Activated effector memory CD4-positive, alpha-beta T cell treated with Interleukin-2 at 50 U/mL for 16 hours (primary cell): Measurements from ENCODE around the gene ATF1.
"Not testable (repeated sequence)": the region's sequence is repeated elsewhere in the genome, so short reads cannot be mapped to it uniquely, and the experiment has no call there.

Experiments
- DNase-seq: peaks from one replicate; pipeline ENCODE4 v3.0.0-alpha.2; 2020

ATF1 gene

DNA sequence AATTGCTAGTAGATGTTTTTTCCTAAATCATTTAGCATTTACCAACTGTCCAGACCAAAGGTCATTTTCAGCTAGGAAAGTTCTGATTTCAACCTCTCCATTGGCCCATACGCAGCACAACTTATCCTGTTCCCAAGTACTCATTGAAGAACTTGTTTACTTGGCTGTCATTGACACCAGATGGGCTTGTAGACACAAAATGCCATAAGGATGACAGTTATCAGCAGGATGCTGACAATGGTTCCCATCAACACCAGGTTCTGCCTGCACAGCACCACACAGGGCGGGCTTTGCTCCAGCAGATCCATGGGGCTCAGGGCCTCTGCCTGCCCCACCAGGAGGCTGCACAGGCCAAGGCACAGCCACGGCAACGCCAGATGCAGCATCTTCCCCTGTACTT lies 42.3 kb downstream of the ATF1 start:
- no peak for DNase-seq

GRCh38 chr12:50809131-50809530 lies 45.2 kb downstream of the ATF1 start:
- not testable (repeated sequence) for DNase-seq

- not testable (repeated sequence) for DNase-seq
These were observed 51.0 kb downstream of the ATF1 start for GRCh38 chr12:50814921-50815320.

GRCh38 chr12:50820177-50820576 lies 56.3 kb downstream of the ATF1 start:
- no peak for DNase-seq

DNA sequence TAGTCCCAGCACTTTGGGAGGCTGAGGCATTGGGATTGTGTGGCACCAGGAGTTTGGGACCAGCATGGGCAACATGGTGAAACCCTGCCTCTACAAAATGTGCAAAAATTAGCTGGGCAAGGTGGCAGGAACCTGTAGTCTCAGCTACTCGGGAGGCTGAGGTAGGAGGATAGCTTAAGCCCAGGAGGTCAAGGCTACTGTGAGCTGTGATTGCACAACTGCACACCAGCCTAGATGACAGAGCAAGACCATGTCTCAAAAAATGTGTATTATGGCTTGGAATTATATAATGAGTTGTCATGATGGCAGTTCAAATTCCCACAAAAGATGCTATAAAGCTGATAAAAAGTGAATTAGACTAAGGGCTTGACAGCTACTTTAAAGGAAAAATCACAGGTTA lies 58.2 kb downstream of the ATF1 start:
- no peak for DNase-seq

GRCh38 chr12:50823724-50824123 lies 59.8 kb downstream of the ATF1 start:
- DNase-seq, result not testable (repeated sequence)

- DNase-seq, result no peak
These were observed 61.0 kb downstream of the ATF1 start for GRCh38 chr12:50824914-50825313.

DNA sequence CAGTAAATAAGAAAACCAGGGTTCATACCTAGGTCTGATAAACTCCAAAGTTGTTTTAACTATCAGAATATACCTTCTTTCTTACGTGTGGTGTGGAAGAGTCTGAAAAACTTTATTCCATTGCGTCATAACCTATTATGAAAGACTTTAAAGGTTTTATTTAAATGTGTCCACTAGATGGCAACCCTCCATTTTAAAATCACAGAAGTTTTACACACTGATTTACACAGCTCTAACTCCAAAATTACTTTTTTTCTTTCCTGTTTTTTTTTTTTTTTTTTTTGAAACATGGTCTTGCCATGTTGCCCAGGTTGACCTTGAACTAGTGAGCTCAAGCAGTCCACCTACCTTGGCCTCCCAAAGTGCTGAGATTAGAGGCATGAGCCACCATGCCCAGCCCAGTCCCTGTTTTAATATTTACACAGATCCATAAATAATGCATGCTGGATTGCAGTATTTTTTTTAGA lies 61.5 kb downstream of the ATF1 start:
- no peak for DNase-seq

GRCh38 chr12:50828121-50828520 lies 64.2 kb downstream of the ATF1 start:
- DNase-seq, result no peak

GRCh38 chr12:50828886-50829285 lies 65.0 kb downstream of the ATF1 start:
- no peak for DNase-seq

DNA sequence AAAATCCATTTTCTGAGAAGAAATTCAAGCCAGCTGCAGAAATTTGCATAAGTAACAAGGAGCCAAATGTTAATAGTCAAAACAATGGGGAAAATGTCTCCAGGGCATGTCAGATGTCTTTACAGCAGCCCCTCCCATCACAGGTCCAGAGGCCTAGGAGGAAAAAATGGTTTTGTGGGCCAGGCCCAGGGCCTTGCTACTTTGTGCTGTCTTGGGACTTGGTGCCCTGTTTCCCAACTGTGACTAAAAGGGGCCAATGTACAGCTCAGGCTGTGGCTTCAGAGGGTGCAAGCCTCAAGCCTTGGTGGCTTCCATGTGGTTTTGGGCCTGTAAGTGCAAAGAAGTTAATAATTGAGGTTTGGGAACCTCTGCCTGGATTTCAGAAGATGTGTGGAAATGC lies 69.9 kb downstream of the ATF1 start:
- DNase-seq, result not testable (repeated sequence)

GRCh38 chr12:50839042-50839441 lies 75.1 kb downstream of the ATF1 start:
- DNase-seq, result no peak

DNA sequence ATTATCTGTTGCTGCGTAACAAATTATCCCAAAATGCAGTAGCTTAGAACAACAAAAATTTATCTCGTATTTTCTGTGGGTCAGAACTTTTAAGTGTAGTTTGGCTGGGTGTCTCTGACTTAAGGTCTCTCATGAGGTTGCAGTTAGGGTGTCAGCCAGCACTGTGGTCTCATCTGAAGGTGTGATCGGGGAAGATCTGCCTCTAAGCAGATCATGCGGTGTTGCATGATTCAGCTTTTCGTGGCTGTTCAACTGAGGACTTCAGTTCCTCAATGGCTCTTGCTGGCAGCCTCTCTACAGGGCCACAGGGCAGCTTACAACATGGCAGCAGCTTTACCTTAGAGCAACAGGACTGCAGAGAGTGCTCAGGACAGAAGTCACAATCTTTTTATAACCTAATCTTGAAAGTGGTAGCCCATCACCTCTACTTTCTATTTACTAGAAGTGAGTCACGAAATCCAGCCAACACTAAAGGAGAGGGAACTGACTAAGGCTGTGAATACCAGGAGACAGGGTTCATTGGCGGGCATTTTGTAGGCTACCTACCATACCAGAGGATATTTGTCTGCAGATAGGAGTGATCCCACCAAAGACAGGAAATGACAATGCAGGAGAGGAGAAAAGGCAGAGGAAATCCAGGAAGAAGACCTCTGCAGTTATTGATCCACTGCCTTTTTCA lies 77.0 kb downstream of the ATF1 start:
- no peak for DNase-seq

DNA sequence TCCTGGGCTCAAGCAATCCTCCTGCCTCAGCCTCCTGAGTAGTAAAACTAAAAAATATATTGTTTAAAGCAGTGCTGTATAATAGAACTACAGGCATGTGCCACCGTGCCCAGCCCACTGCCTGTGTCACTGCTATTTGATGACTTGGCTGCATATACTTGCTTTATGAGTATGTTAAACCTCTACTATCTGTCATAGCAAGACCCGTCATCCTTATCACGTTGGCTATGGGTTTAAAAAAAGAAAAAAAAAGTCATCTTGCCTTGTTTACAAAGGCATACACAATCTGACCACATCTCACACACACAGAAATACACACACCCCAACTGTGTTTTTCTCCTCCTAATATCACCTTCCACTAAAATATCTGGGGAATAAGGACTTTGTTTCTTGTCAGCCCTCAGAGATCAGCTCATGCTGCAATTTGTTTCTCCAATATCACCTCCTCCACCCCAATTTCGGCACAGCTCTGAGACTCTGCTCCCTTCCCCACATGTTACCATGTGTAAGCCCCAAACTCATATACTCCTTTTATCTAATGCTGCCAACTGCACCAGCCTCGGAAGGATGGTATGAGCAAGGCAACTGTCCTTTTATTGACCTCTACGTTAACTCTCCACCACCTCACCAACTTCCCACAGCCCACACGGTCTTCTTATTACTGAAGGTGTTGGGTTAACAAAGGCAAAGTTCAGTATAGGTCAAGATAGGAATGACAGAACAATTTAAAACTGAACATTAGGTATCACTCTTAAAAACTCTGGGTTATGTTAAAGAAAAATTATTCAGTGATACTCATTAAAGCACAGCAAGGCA lies 78.0 kb downstream of the ATF1 start:
- DNase-seq, result no peak

DNA sequence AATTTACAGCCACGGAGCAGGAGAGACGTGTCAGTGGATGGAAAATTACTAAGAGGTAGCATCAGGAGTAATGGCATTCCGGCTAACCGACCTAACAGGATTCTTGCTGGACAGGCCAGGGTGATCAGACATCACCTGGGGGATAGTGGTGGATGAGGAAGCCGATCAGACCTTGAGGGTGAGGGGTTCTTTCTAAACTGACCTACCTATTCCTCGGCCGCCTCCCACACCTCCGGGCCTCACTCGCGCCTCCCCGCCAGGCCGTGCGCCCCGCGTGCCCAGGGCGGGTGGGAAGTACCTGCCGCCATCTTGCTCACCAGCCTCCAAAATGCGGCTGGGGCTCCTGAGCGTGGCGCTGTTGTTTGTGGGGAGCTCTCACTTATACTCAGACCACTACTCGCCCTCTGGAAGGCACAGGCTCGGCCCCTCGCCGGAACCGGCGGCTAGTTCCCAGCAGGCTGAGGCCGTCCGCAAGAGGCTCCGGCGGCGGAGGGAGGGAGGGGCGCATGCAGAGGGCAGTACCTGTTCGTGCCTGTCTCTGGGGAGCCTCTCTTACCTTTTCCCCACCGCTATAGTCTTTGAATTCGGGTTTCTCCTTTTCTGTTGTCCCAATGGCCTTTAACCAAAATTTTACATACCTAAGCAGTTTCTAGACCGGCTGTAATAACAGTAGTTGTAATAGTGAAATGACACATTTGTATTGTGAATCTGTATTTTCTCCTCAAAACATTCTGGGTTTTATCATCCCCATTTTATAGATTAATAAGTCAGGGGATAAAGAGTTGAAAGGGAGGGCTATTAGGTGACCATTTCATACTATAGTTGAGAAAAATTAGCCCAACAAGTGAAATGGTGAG lies 79.0 kb downstream of the ATF1 start, which contains the start of gene TMPRSS12:
Gene TMPRSS12, plus strand, starts transcription at position 290 of the 857 bp plus-strand sequence. Its CDS starts 39 bp downstream, at position 329.
- DNase-seq, result no peak

DNA sequence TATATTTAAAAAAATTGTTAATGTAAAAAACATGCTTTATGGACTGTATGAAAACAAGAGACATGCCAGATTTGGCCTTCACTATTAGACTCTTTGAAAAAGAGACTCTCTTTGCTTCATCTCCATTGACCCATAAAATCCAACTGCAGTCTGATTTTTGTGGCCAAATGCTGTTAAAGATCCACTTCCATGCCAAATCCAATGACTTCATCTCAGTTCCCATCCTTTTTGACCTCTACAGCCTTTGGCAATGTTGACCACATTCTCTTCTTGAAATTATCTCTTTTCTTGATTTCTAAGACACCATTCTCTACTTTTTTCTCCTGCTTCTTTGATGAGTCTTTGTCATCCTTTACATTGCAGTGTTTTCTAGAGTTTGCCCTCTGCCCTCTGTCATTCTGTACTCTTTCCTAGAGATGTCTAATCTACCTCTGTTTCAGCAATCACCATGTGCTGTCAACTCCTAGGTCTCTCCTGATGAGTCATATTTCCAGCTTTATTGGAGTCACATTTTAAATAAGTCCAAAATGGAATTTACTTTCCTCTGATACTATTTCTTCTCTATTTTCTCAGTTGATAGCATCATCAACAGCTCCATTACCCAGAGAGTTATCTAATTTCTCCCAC lies 81.2 kb downstream of the ATF1 start:
- no peak for DNase-seq

- no peak for DNase-seq
These were observed 85.1 kb downstream of the ATF1 start for GRCh38 chr12:50848963-50849362.

- not testable (repeated sequence) for DNase-seq
These were observed 91.3 kb downstream of the ATF1 start for GRCh38 chr12:50855218-50855617.

DNA sequence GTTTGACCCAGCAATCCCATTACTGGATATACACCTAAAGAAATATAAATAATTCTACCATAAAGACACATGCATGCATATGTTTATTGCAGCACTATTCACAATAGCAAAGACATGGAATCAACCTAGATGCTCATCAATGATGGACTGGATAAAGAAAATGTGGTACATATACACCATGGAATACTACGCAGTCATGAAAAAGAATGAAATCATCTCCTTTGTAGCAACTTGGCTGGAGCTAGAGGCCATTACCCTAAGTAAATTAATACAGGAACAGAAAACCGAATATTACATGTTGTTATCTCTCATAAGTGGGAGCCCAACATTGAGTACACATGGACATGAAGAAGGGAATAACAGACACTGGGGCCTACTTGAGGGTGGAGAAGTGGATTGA lies 91.8 kb downstream of the ATF1 start:
- DNase-seq, result not testable (repeated sequence)

DNA sequence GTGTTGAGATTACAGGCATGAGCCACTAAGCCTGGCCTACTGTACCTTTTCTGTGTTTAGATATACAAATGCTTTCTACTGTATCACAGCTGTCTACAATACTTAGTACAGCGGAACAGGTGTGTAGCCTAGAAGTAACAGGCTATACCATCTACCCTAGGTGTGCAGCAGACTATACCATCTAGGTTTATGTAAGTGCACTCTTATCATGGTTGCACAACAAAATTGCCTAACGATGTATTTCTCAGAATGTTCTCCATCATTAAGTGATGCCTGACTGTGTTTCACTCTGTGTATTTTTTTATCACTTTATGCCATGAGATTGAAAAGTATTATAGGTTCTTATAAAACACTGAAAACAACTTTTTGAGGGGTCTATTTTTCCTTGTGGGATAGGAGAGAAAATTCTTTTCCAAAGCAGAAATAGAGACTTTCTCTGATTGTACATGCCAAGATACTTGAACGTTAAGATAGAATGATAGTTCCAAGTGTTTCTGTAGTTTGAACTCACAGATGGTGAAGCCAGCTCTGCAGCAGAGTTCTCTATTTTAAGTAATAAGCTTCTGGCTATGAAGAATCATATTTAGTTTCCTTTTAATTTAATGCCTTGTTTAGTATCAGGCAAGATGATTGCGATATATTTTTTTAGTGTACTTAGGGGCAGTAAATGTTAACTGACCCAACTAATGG lies 95.9 kb downstream of the ATF1 start:
- DNase-seq, result no peak

- no peak for DNase-seq
These were observed 98.4 kb downstream of the ATF1 start for GRCh38 chr12:50862316-50862715.

DNA sequence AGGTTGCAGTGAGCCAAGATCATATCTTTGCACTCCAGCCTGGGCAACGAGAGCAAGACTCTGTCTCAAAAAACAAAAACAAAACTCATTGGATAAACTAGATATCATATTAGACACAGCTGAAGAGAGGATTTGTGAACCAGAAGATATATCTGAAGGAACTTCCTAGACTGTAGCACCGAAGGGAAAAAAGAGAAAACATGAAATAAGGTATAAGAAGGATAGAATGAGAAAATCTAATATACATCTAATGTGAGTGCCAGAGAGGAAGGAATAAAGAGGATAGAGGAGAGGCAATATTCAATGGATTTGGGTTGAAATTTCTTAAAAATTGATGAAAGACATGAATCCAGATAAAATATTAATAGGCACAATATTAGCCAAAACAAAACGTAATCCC lies 101.4 kb downstream of the ATF1 start:
- no peak for DNase-seq
